GM23338 (cell line): ENCODE measurements around the gene KRT17.
"Not testable (repeated sequence)": the region's sequence is repeated elsewhere in the genome, so short reads cannot be mapped to it uniquely, and the experiment has no call there.

Experiments
- CREB1 ChIP-seq: fragments of 250-450 bp; sonication (Bioruptor Pico); IDR thresholded peaks from 2 replicates; pipeline ENCODE4 v1.5.0; 2020; ENCODE audit warnings: low read depth, mild to moderate bottlenecking, moderate library complexity
- CTCF ChIP-seq, 2 experiments: fragments of 200-600 bp in 1 of 2; sonication (generic) in 1 of 2; conservative IDR thresholded peaks; 2 replicates each; pipeline versions ENCODE4 v1.5.1 to v1.6.1; 2016 to 2017; ENCODE audit warnings: antibody characterized with exemption in 2 of 2, low read depth in 2 of 2, mild to moderate bottlenecking in 2 of 2, moderate library complexity in 1 of 2
- ETS1 ChIP-seq: IDR thresholded peaks from 2 replicates; pipeline ENCODE4 v1.6.1; 2016; ENCODE audit warnings: antibody characterized with exemption
- EZH2 ChIP-seq: fragments of 200-600 bp; sonication (generic); IDR thresholded peaks from one replicate; pipeline ENCODE4 v1.8.0; 2017; ENCODE audit warnings: antibody characterized with exemption, mild to moderate bottlenecking, low read depth; ENCODE audit not compliant: unreplicated experiment
- EZH2phosphoT487 ChIP-seq: fragments of 200-600 bp; sonication (generic); IDR thresholded peaks from one replicate; pipeline ENCODE4 v1.8.1; 2018; ENCODE audit warnings: antibody characterized with exemption; ENCODE audit not compliant: unreplicated experiment
- JUNB ChIP-seq: IDR thresholded peaks from one replicate; pipeline ENCODE4 v1.6.1; 2016; ENCODE audit warnings: antibody characterized with exemption; ENCODE audit not compliant: unreplicated experiment
- POLR2AphosphoS5 ChIP-seq: IDR thresholded peaks from 2 replicates; pipeline ENCODE4 v1.6.1; 2016; ENCODE audit warnings: antibody characterized with exemption, low read depth
- REST ChIP-seq: IDR thresholded peaks from one replicate; pipeline ENCODE4 v1.6.1; 2018; ENCODE audit warnings: antibody characterized with exemption; ENCODE audit not compliant: unreplicated experiment
- STAT1 ChIP-seq: IDR thresholded peaks from one replicate; pipeline ENCODE4 v1.6.1; 2016; ENCODE audit warnings: antibody characterized with exemption; ENCODE audit not compliant: unreplicated experiment

GRCh38 chr17:41623184-41623861, 1.1 kb downstream of the KRT17 start:
- not testable (repeated sequence) for TF ChIP-seq POLR2AphosphoS5; STAT1; CTCF (conservative IDR thresholded peaks at IDR 0.05; ENCODE audit: low read depth in 2 of 2); EZH2; JUNB; ETS1; REST; EZH2phosphoT487; CREB1 (CRISPR knock-in tag)
